ENCODE results near the gene BTG3.

BTG3 gene

GRCh38 chr21:17631195-17631594 lies 18.5 kb upstream of the BTG3 start:
- Histone ChIP-seq H3K9ac (ENCODE audit: low read depth in 1 of 2, low read length in 2 of 2) (no peak overlapping the region), H3K27ac (ENCODE audit: low read depth, low read length) (no peak overlapping the region)

GRCh38 chr21:17622018-17622417 lies 9.3 kb upstream of the BTG3 start:
- H3K4me3 ChIP-seq (ENCODE audit: low read depth in 1 of 2, low read length in 2 of 2): no peak overlapping the region
- no peaks in the 10 kb centered on the region for H3K4me1 ChIP-seq (ENCODE audit: control insufficient read depth in 1 of 2, insufficient read depth in 2 of 2, low read length in 2 of 2)
- no peak overlapping the region for H3K27ac ChIP-seq (ENCODE audit: low read depth, low read length)
- no peaks in the 10 kb centered on the region for H3K36me3 ChIP-seq (ENCODE audit: control insufficient read depth in 1 of 2, insufficient read depth in 2 of 2, low read length in 2 of 2)
- H3K27me3 ChIP-seq (ENCODE audit: control insufficient read depth in 1 of 2, insufficient read depth in 2 of 2, low read length in 2 of 2): no peaks in the 10 kb centered on the region
- no peak overlapping the region for H3K9ac ChIP-seq (ENCODE audit: low read depth in 1 of 2, low read length in 2 of 2)
- no peaks in the 10 kb centered on the region for H3K9me3 ChIP-seq (ENCODE audit: control insufficient read depth in 1 of 2, low read length in 2 of 2)

More at GRCh38 chr21:17631195-17631594, 18.5 kb upstream of the BTG3 start:
- no peaks in the 10 kb centered on the region for H3K27me3 ChIP-seq (ENCODE audit: control insufficient read depth in 1 of 2, insufficient read depth in 2 of 2, low read length in 2 of 2)
- H3K4me1 ChIP-seq (ENCODE audit: control insufficient read depth in 1 of 2, insufficient read depth in 2 of 2, low read length in 2 of 2): no peaks in the 10 kb centered on the region
- H3K9me3 ChIP-seq (ENCODE audit: control insufficient read depth in 1 of 2, low read length in 2 of 2): no peaks in the 10 kb centered on the region
- no peak overlapping the region for H3K4me3 ChIP-seq (ENCODE audit: low read depth in 1 of 2, low read length in 2 of 2)
- H3K36me3 ChIP-seq (ENCODE audit: control insufficient read depth in 1 of 2, insufficient read depth in 2 of 2, low read length in 2 of 2): no peaks in the 10 kb centered on the region

GRCh38 chr21:17616831-17617230 lies 4.1 kb upstream of the BTG3 start:
- no peak overlapping the region for H3K27ac ChIP-seq (ENCODE audit: low read depth, low read length)
- H3K9ac ChIP-seq (ENCODE audit: low read depth in 1 of 2, low read length in 2 of 2): no peak overlapping the region
- no peaks in the 10 kb centered on the region for H3K4me1 ChIP-seq (ENCODE audit: control insufficient read depth in 1 of 2, insufficient read depth in 2 of 2, low read length in 2 of 2)
- no peaks in the 10 kb centered on the region for H3K27me3 ChIP-seq (ENCODE audit: control insufficient read depth in 1 of 2, insufficient read depth in 2 of 2, low read length in 2 of 2)
- no peak overlapping the region for H3K4me3 ChIP-seq (ENCODE audit: low read depth in 1 of 2, low read length in 2 of 2)
- H3K36me3 ChIP-seq (ENCODE audit: control insufficient read depth in 1 of 2, insufficient read depth in 2 of 2, low read length in 2 of 2): no peaks in the 10 kb centered on the region
- no peaks in the 10 kb centered on the region for H3K9me3 ChIP-seq (ENCODE audit: control insufficient read depth in 1 of 2, low read length in 2 of 2)

- Histone ChIP-seq H3K9me3 (ENCODE audit: control insufficient read depth in 1 of 2, low read length in 2 of 2) (no peaks in the 10 kb centered on the region), H3K4me1 (ENCODE audit: control insufficient read depth in 1 of 2, insufficient read depth in 2 of 2, low read length in 2 of 2) (peaks cover 7 to 10% of the 10 kb centered on the region in 2 donors), H3K4me3 (ENCODE audit: low read depth in 1 of 2, low read length in 2 of 2) (peak overlapping the region; percentile 81 to 91), H3K27me3 (ENCODE audit: control insufficient read depth in 1 of 2, insufficient read depth in 2 of 2, low read length in 2 of 2) (no peaks in the 10 kb centered on the region), H3K9ac (ENCODE audit: low read depth in 1 of 2, low read length in 2 of 2) (peak overlapping the region; percentile 23 to 62), H3K36me3 (ENCODE audit: control insufficient read depth in 1 of 2, insufficient read depth in 2 of 2, low read length in 2 of 2) (no peaks in the 10 kb centered on the region), H3K27ac (ENCODE audit: low read depth, low read length) (peak overlapping the region; percentile 68)
These were observed 558 bp upstream of the BTG3 start for GRCh38 chr21:17613242-17613676.

- Histone ChIP-seq H3K27me3 (ENCODE audit: control insufficient read depth in 1 of 2, insufficient read depth in 2 of 2, low read length in 2 of 2) (no peaks in the 10 kb centered on the region), H3K4me3 (ENCODE audit: low read depth in 1 of 2, low read length in 2 of 2) (peak overlapping the region; percentile 81 to 91), H3K4me1 (ENCODE audit: control insufficient read depth in 1 of 2, insufficient read depth in 2 of 2, low read length in 2 of 2) (peaks cover 7 to 10% of the 10 kb centered on the region in 2 donors), H3K9ac (ENCODE audit: low read depth in 1 of 2, low read length in 2 of 2) (peak overlapping the region; percentile 91 to 92), H3K9me3 (ENCODE audit: control insufficient read depth in 1 of 2, low read length in 2 of 2) (no peaks in the 10 kb centered on the region), H3K27ac (ENCODE audit: low read depth, low read length) (peak overlapping the region; percentile 13), H3K36me3 (ENCODE audit: control insufficient read depth in 1 of 2, insufficient read depth in 2 of 2, low read length in 2 of 2) (peaks cover 4 to 9% of the 10 kb centered on the region in 2 donors)
These were observed 607 bp downstream of the BTG3 start for GRCh38 chr21:17612023-17612564.

DNA sequence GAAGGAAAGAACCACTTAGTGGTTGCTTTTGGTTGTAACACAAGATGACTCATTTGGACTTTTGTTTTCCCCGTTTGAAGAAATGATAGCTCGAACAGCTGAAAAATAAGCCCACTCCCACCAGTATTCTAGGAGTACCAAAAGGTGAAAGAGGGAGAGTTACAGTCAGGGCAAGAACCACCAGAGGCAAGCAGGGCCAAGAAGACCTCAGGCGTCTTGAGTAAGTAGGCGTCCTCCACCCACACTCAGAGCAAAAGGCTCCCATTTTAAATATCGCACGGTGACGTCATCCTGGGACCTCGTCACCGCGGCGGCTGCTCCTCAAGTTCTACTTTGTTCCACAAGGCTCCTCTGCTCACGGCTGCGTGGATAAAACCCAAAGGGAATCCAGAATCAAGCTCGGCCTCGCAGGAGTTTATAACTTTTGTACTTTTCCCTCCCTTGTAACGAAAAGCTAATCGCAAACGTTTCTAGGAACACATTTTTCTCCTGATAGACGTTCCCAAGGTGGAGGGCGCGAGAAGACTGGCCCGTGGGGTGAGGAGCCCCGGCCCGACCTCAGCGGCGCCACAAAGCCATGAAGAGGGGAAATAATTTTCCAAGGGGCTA lies 1.2 kb downstream of the BTG3 start:
- Histone ChIP-seq H3K9me3 (ENCODE audit: control insufficient read depth in 1 of 2, low read length in 2 of 2) (no peaks in the 10 kb centered on the region), H3K9ac (ENCODE audit: low read depth in 1 of 2, low read length in 2 of 2) (peak overlapping the region; percentile 91 to 92)

GRCh38 chr21:17610911-17611310 lies 1.8 kb downstream of the BTG3 start:
- Histone ChIP-seq H3K9me3 (ENCODE audit: control insufficient read depth in 1 of 2, low read length in 2 of 2) (no peaks in the 10 kb centered on the region), H3K9ac (ENCODE audit: low read depth in 1 of 2, low read length in 2 of 2) (peak overlapping the region; percentile 91 to 92), H3K4me3 (ENCODE audit: low read depth in 1 of 2, low read length in 2 of 2) (peak overlapping the region; percentile 81 to 91), H3K4me1 (ENCODE audit: control insufficient read depth in 1 of 2, insufficient read depth in 2 of 2, low read length in 2 of 2) (peaks cover 7 to 10% of the 10 kb centered on the region in 2 donors), H3K27me3 (ENCODE audit: control insufficient read depth in 1 of 2, insufficient read depth in 2 of 2, low read length in 2 of 2) (no peaks in the 10 kb centered on the region), H3K27ac (ENCODE audit: low read depth, low read length) (peak overlapping the region; percentile 13), H3K36me3 (ENCODE audit: control insufficient read depth in 1 of 2, insufficient read depth in 2 of 2, low read length in 2 of 2) (peaks cover 4 to 9% of the 10 kb centered on the region in 2 donors)

More for the DNA sequence above, 1.2 kb downstream of the BTG3 start:
- Histone ChIP-seq H3K27me3 (ENCODE audit: control insufficient read depth in 1 of 2, insufficient read depth in 2 of 2, low read length in 2 of 2) (no peaks in the 10 kb centered on the region), H3K36me3 (ENCODE audit: control insufficient read depth in 1 of 2, insufficient read depth in 2 of 2, low read length in 2 of 2) (peaks cover 4 to 9% of the 10 kb centered on the region in 2 donors), H3K4me3 (ENCODE audit: low read depth in 1 of 2, low read length in 2 of 2) (peak overlapping the region; percentile 81 to 91), H3K27ac (ENCODE audit: low read depth, low read length) (peak overlapping the region; percentile 13), H3K4me1 (ENCODE audit: control insufficient read depth in 1 of 2, insufficient read depth in 2 of 2, low read length in 2 of 2) (peaks cover 7 to 10% of the 10 kb centered on the region in 2 donors)

DNA sequence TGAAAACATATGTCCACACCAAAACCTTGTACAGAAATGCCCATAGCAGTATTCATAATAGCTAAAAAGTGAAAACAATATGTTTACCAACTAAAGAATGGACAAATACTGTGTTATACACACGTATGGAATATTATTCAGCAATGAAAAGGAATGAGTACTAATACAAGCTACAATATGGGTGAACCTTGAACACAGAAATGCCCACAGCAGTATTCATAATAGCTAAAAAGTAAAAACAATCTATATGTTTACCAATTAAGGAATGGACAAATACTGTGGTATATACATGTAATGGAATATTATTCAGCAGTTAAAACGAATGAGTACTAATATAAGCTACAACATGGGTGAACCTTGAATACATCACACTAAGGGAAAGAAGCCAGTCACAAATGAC lies 3.0 kb downstream of the BTG3 start:
- no peaks in the 10 kb centered on the region for H3K27me3 ChIP-seq (ENCODE audit: control insufficient read depth in 1 of 2, insufficient read depth in 2 of 2, low read length in 2 of 2)
- peaks cover 7 to 10% of the 10 kb centered on the region in 2 donors for H3K4me1 ChIP-seq (ENCODE audit: control insufficient read depth in 1 of 2, insufficient read depth in 2 of 2, low read length in 2 of 2)
- H3K27ac ChIP-seq (ENCODE audit: low read depth, low read length): no peak overlapping the region
- H3K4me3 ChIP-seq (ENCODE audit: low read depth in 1 of 2, low read length in 2 of 2): no peak overlapping the region
- H3K9me3 ChIP-seq (ENCODE audit: control insufficient read depth in 1 of 2, low read length in 2 of 2): no peaks in the 10 kb centered on the region
- no peak overlapping the region for H3K9ac ChIP-seq (ENCODE audit: low read depth in 1 of 2, low read length in 2 of 2)
- peaks cover 5 to 11% of the 10 kb centered on the region in 2 donors for H3K36me3 ChIP-seq (ENCODE audit: control insufficient read depth in 1 of 2, insufficient read depth in 2 of 2, low read length in 2 of 2)

GRCh38 chr21:17607684-17608083 lies 5.0 kb downstream of the BTG3 start:
- Histone ChIP-seq H3K4me1 (ENCODE audit: control insufficient read depth in 1 of 2, insufficient read depth in 2 of 2, low read length in 2 of 2) (peaks cover 7 to 10% of the 10 kb centered on the region in 2 donors), H3K27ac (ENCODE audit: low read depth, low read length) (no peak overlapping the region), H3K27me3 (ENCODE audit: control insufficient read depth in 1 of 2, insufficient read depth in 2 of 2, low read length in 2 of 2) (no peaks in the 10 kb centered on the region), H3K36me3 (ENCODE audit: control insufficient read depth in 1 of 2, insufficient read depth in 2 of 2, low read length in 2 of 2) (peaks cover 18 to 21% of the 10 kb centered on the region in 2 donors), H3K9me3 (ENCODE audit: control insufficient read depth in 1 of 2, low read length in 2 of 2) (no peaks in the 10 kb centered on the region), H3K9ac (ENCODE audit: low read depth in 1 of 2, low read length in 2 of 2) (no peak overlapping the region), H3K4me3 (ENCODE audit: low read depth in 1 of 2, low read length in 2 of 2) (no peak overlapping the region)

DNA sequence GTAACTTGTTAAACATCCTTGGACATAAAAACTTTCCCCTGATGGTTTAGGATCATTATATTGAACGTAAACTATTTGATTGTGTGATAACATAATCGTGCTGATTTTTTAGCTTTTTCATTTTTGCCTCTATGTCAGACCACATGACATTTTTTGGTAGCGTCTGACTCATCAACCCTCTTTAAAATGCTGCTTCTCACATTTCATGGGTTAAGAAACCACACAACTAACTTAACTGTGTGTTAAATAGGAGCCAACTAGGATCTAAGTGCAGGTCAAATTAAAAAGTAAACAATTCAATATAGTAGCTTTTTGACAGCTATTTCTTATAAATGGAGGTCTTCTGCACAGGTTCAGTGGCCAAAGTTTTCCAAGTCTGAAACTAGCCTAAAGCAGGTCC lies 9.8 kb downstream of the BTG3 start:
- H3K9ac ChIP-seq (ENCODE audit: low read depth in 1 of 2, low read length in 2 of 2): no peak overlapping the region
- H3K4me1 ChIP-seq (ENCODE audit: control insufficient read depth in 1 of 2, insufficient read depth in 2 of 2, low read length in 2 of 2): no peaks in the 10 kb centered on the region
- no peak overlapping the region for H3K4me3 ChIP-seq (ENCODE audit: low read depth in 1 of 2, low read length in 2 of 2)
- H3K36me3 ChIP-seq (ENCODE audit: control insufficient read depth in 1 of 2, insufficient read depth in 2 of 2, low read length in 2 of 2): peaks cover 22 to 29% of the 10 kb centered on the region in 2 donors
- no peaks in the 10 kb centered on the region for H3K27me3 ChIP-seq (ENCODE audit: control insufficient read depth in 1 of 2, insufficient read depth in 2 of 2, low read length in 2 of 2)
- no peaks in the 10 kb centered on the region for H3K9me3 ChIP-seq (ENCODE audit: control insufficient read depth in 1 of 2, low read length in 2 of 2)
- H3K27ac ChIP-seq (ENCODE audit: low read depth, low read length): no peak overlapping the region

Measured in duodenal mucosa (tissue), 2 donors.